IMR-90 (cell line): ENCODE measurements around the gene NFAT5. TPM values are rescaled to one million over a fixed set of nuclear protein-coding genes. Genes with fewer than 3 reads are reported as not detected.

Source experiments
- ATAC-seq: fragments of 200-7000 bp; cut with Tn5 transposase; 2 replicates; pipeline ENCODE4 v1.9.1; 2020; ENCODE audit warnings: low read depth, mild to moderate bottlenecking, moderate library complexity
- BruUV-seq: library from RNA; stranded (reverse); fragments of 400-500 nt; replicated peaks from 2 replicates; lab custom pipeline; 2021; lab: Mats Ljungman, UMichigan
- CTCF ChIA-PET: fragments of 300-600 bp; formaldehyde crosslinking; extraction: SDS; loops from one replicate; lab custom pipeline; 2021; ENCODE audit warnings: antibody characterized with exemption; lab: Yijun Ruan, JAX
- POLR2A ChIA-PET: fragments of 300-600 bp; sonication (Branson Sonifier 250); formaldehyde crosslinking; loops from one replicate; lab custom pipeline; 2022; ENCODE audit warnings: antibody characterized with exemption; ENCODE audit not compliant: unreplicated experiment; lab: Charles Lee
- DNase-seq: peaks from one replicate; pipeline ENCODE4 v3.0.0; 2013
- H2AFZ ChIP-seq: replicated peaks from 2 replicates; pipeline ENCODE3; 2013; ENCODE audit warnings: low read length, mild to moderate bottlenecking; ENCODE audit not compliant: poor library complexity
- H2AK5ac ChIP-seq: 2 replicates; pipeline ENCODE4 v1.6.1; 2013; ENCODE audit warnings: low read depth, low read length, inconsistent platforms
- H2AK9ac ChIP-seq: replicated peaks from 2 replicates; pipeline ENCODE3; 2013; ENCODE audit warnings: mild to moderate bottlenecking, low read depth, low read length, moderate library complexity; ENCODE audit not compliant: poor library complexity
- H2BK120ac ChIP-seq: 2 replicates; pipeline ENCODE4 v1.6.1; 2013; ENCODE audit warnings: low read depth, low read length, inconsistent platforms
- H2BK15ac ChIP-seq: 3 replicates; pipeline ENCODE4 v1.6.1; 2013; ENCODE audit warnings: low read depth, low read length, inconsistent platforms
- H2BK20ac ChIP-seq: 2 replicates; pipeline ENCODE4 v1.6.1; 2013; ENCODE audit warnings: low read depth, mild to moderate bottlenecking, inconsistent platforms, low read length, moderate library complexity
- H2BK5ac ChIP-seq: 2 replicates; pipeline ENCODE4 v1.6.1; 2013; ENCODE audit warnings: mild to moderate bottlenecking, low read depth, low read length, inconsistent platforms; ENCODE audit not compliant: poor library complexity, severe bottlenecking
- H3K14ac ChIP-seq: replicated peaks from 2 replicates; pipeline ENCODE4 v1.6.1; 2013; ENCODE audit warnings: low read depth, low read length, inconsistent platforms
- H3K18ac ChIP-seq: 2 replicates; pipeline ENCODE4 v1.6.1; 2013; ENCODE audit warnings: low read depth, low read length, control low read depth
- H3K23ac ChIP-seq: 2 replicates; pipeline ENCODE4 v1.6.1; 2013; ENCODE audit warnings: low read depth, low read length, inconsistent platforms
- H3K27ac ChIP-seq: 2 replicates; pipeline ENCODE4 v1.5.1; 2013; ENCODE audit warnings: mild to moderate bottlenecking, control low read depth, low read length; ENCODE audit not compliant: insufficient read depth
- H3K27me3 ChIP-seq: 2 replicates; pipeline ENCODE4 v1.6.1; 2013; ENCODE audit warnings: low read length; ENCODE audit not compliant: control insufficient read depth, insufficient read depth
- H3K36me3 ChIP-seq: 2 replicates; pipeline ENCODE4 v1.6.1; 2013; ENCODE audit warnings: low read length, mixed read lengths; ENCODE audit not compliant: control insufficient read depth, insufficient read depth
- H3K4ac ChIP-seq: 2 replicates; pipeline ENCODE4 v1.6.1; 2013; ENCODE audit warnings: low read depth, low read length, inconsistent platforms
- H3K4me1 ChIP-seq: 2 replicates; pipeline ENCODE4 v1.6.1; 2013; ENCODE audit warnings: low read length, mixed read lengths; ENCODE audit not compliant: control insufficient read depth, insufficient read depth
- H3K4me2 ChIP-seq: 2 replicates; pipeline ENCODE4 v1.6.1; 2013; ENCODE audit warnings: low read depth, mild to moderate bottlenecking, control low read depth, low read length, moderate library complexity
- H3K4me3 ChIP-seq: 2 replicates; pipeline ENCODE4 v1.5.1; 2013; ENCODE audit warnings: low read depth, mild to moderate bottlenecking, control low read depth, low read length, moderate library complexity; ENCODE audit not compliant: insufficient read depth
- H3K56ac ChIP-seq: 2 replicates; pipeline ENCODE4 v1.6.1; 2013; ENCODE audit warnings: low read length, inconsistent platforms; ENCODE audit not compliant: insufficient read depth; ENCODE audit errors: extremely low read depth
- H3K79me1 ChIP-seq, 2 experiments: 2 replicates each; pipeline ENCODE4 v1.6.1; 2013; ENCODE audit warnings: low read length in 2 of 2, inconsistent platforms in 1 of 2, low read depth in 1 of 2
- H3K9ac ChIP-seq: 2 replicates; pipeline ENCODE4 v1.6.1; 2013; ENCODE audit warnings: low read depth, low read length, control low read depth
- H3K9me1 ChIP-seq: 2 replicates; pipeline ENCODE4 v1.6.1; 2013; ENCODE audit warnings: low read length, inconsistent platforms; ENCODE audit not compliant: insufficient read depth
- H3K9me3 ChIP-seq: 2 replicates; pipeline ENCODE4 v1.6.1; 2013; ENCODE audit warnings: low read length; ENCODE audit not compliant: control insufficient read depth, insufficient read depth
- H4K20me1 ChIP-seq: 2 replicates; pipeline ENCODE4 v1.6.1; 2013; ENCODE audit warnings: low read length, inconsistent platforms; ENCODE audit not compliant: insufficient read depth
- H4K5ac ChIP-seq: 2 replicates; pipeline ENCODE4 v1.6.1; 2013; ENCODE audit warnings: mild to moderate bottlenecking, low read depth, low read length, control low read depth
- H4K8ac ChIP-seq, 2 experiments: 2 replicates each; pipeline ENCODE4 v1.6.1; 2013; ENCODE audit warnings: low read depth in 2 of 2, low read length in 2 of 2, control low read depth in 1 of 2, inconsistent platforms in 1 of 2
- H4K91ac ChIP-seq: 2 replicates; pipeline ENCODE4 v1.6.1; 2013; ENCODE audit warnings: low read depth, low read length, inconsistent platforms; ENCODE audit not compliant: insufficient read depth
- CEBPB ChIP-seq: IDR thresholded peaks from 2 replicates; pipeline ENCODE4 v1.6.1; 2012; ENCODE audit warnings: low read depth, low read length, improper control_type of control experiment
- MAZ ChIP-seq: IDR thresholded peaks from 2 replicates; pipeline ENCODE4 v1.6.1; 2012; ENCODE audit warnings: low read depth, mild to moderate bottlenecking, low read length, improper control_type of control experiment, moderate library complexity, borderline replicate concordance
- RAD21 ChIP-seq: IDR thresholded peaks from 2 replicates; pipeline ENCODE4 v1.6.1; 2012; ENCODE audit warnings: low read length, improper control_type of control experiment
- RFX5 ChIP-seq: IDR thresholded peaks from 2 replicates; pipeline ENCODE4 v1.8.0; 2012; ENCODE audit warnings: low read depth, mild to moderate bottlenecking, low read length, moderate library complexity
- SMC3 ChIP-seq: fragments of 150-350 bp; IDR thresholded peaks from 2 replicates; pipeline ENCODE4 v1.6.1; 2016; ENCODE audit warnings: low read depth, mild to moderate bottlenecking, antibody characterized with exemption, low read length, moderate library complexity
- WGBS, 2 experiments: methylation state at CpG; one replicate each; pipeline versions ENCODE4 v1.1.5 to v1.1.7; 2013; ENCODE audit warnings: missing lambda C conversion rate in 2 of 2; ENCODE audit not compliant: insufficient read length in 1 of 2; ENCODE audit errors: extremely low coverage in 2 of 2; 5-methylcytosine and 5-hydroxymethylcytosine counted together
- dilution Hi-C: fragments of 300-500 bp; cut with HindIII; formaldehyde crosslinking; loops from one replicate; pipeline ENCODE4 v1.14.3; 2018; ENCODE audit warnings: low sequenced_read_pairs; ENCODE audit not compliant: unreplicated experiment
- in situ Hi-C: fragments of 300-500 bp; cut with MboI; formaldehyde crosslinking; loops from 3 replicates; pipeline ENCODE4 v1.14.3; 2019; ENCODE audit warnings: low sequenced_read_pairs, inconsistent platforms, mixed read lengths
- intact Hi-C: fragments of 100-400 bp; cut with micrococcal nuclease; formaldehyde crosslinking; loops from 2 replicates; pipeline ENCODE4 v1.10.0; 2022
- polyA plus RNA-seq, 3 experiments: library from polyadenylated mRNA; depleted of rRNA; stranded (reverse); fragments of >200 nt; gene quantifications; 2 replicates each; pipeline ENCODE4 v1.2.3, GENCODE V29; 2012; ENCODE audit warnings: low replicate concordance in 1 of 3
- total RNA-seq: library from RNA; depleted of rRNA; stranded (reverse); fragments of >200 nt; gene quantifications from 2 replicates; pipeline ENCODE4 v1.2.3, GENCODE V29; 2012
- TF ChIP-seq, protein P1 (sequence below): fragments of 150-350 bp; IDR thresholded peaks from 2 replicates; pipeline ENCODE4 v1.6.1; 2017; ENCODE audit warnings: mild to moderate bottlenecking, antibody characterized with exemption, low read length, low read depth
- TF ChIP-seq, protein P2 (sequence below): fragments of 150-350 bp; IDR thresholded peaks from 2 replicates; pipeline ENCODE4 v1.6.1; 2016; ENCODE audit warnings: low read depth, mild to moderate bottlenecking, low read length, moderate library complexity, borderline replicate concordance

Gene NFAT5
- total and polyA plus RNA-seq, 2 of the 4 experiments (the other 2 are of a cell fraction) = 10.9 to 20.1 TPM

DNA sequence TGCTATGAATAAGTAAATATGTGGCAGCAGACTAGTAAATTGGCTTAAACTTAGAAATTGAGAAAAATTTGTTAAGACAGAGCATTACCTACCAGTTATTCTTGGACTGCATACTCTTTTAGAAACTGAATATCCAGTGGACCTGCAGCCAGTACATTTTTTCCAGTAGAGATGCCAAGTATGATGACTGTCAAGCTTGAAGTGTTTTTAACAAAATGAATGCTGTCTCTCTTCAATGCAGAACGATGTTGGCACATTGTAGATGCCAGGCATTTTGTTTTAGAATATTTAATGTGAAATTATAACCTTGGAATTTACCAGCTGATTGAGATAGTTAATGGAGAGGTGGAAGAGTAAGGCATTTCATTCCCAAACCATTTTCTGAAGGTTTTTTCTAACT lies 52.5 kb downstream of the NFAT5 start:
- no CpG with 5 or more reads among the region's 1 CpG for WGBS, 2 experiments
- ChIA-PET POLR2A (interaction anchor here (0.5 to 1.0 kb wide), 2 partner anchors 8 to 407 kb away, joined by 3 to 4 read pairs; no protein-coding TSS in a partner anchor), CTCF (no interaction called here)
- H3K23ac ChIP-seq = no peak overlapping the region
- peaks cover 21 to 72% of the 10 kb centered on the region in 2 experiments for H3K79me1 ChIP-seq
- no peak overlapping the region for H2AFZ ChIP-seq
- H3K9ac ChIP-seq = no peak overlapping the region
- TF ChIP-seq SMC3 (no peak), CEBPB (no peak), RFX5 (no peak), MAZ (no peak), RAD21 (no peak)
- TF ChIP-seq, protein P1, sequence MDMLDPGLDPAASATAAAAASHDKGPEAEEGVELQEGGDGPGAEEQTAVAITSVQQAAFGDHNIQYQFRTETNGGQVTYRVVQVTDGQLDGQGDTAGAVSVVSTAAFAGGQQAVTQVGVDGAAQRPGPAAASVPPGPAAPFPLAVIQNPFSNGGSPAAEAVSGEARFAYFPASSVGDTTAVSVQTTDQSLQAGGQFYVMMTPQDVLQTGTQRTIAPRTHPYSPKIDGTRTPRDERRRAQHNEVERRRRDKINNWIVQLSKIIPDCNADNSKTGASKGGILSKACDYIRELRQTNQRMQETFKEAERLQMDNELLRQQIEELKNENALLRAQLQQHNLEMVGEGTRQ = no peak
- TF ChIP-seq, protein P2, sequence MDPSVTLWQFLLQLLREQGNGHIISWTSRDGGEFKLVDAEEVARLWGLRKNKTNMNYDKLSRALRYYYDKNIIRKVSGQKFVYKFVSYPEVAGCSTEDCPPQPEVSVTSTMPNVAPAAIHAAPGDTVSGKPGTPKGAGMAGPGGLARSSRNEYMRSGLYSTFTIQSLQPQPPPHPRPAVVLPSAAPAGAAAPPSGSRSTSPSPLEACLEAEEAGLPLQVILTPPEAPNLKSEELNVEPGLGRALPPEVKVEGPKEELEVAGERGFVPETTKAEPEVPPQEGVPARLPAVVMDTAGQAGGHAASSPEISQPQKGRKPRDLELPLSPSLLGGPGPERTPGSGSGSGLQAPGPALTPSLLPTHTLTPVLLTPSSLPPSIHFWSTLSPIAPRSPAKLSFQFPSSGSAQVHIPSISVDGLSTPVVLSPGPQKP = no peak
- intact Hi-C loops = no loop called here
- H3K4ac ChIP-seq = no peak overlapping the region
- H3K4me3 ChIP-seq = no peak overlapping the region
- no peak overlapping the region for H3K4me2 ChIP-seq
- peaks cover 10% of the 10 kb centered on the region for H3K9me1 ChIP-seq
- no peak overlapping the region for H2BK5ac ChIP-seq
- H3K27me3 ChIP-seq = no peaks in the 10 kb centered on the region
- no peak overlapping the region for H3K27ac ChIP-seq
- no peak overlapping the region for H3K14ac ChIP-seq
- no peak overlapping the region for H2AK9ac ChIP-seq
- no peak overlapping the region for H2AK5ac ChIP-seq
- no peak overlapping the region for H4K5ac ChIP-seq
- no peak for DNase-seq
- H3K4me1 ChIP-seq = peaks cover 4% of the 10 kb centered on the region; the same call in 1 of the 2 replicates
- no peak overlapping the region for H2BK120ac ChIP-seq
- H2BK20ac ChIP-seq = no peak overlapping the region
- no peak overlapping the region for H4K91ac ChIP-seq
- dilution Hi-C loops = no loop called here
- ATAC-seq = no peak
- no peak overlapping the region for H3K18ac ChIP-seq
- H4K8ac ChIP-seq = no peak overlapping the region
- H4K20me1 ChIP-seq = peaks cover 75% of the 10 kb centered on the region
- peaks cover 11% of the 10 kb centered on the region; the same call in 1 of the 2 replicates for H3K36me3 ChIP-seq
- no peaks in the 10 kb centered on the region for H3K9me3 ChIP-seq
- no peak overlapping the region for H3K56ac ChIP-seq
- BruUV-seq = no TSS peak
- no peak overlapping the region for H2BK15ac ChIP-seq
- in situ Hi-C loops = no loop called here
